ENCODE data around the gene PIEZO1. TPM values are rescaled to one million over a fixed set of nuclear protein-coding genes. Genes with fewer than 3 reads are reported as not detected.
A peak's percentile ranks its signal among the peaks of the same experiment; 100 is the strongest.

Gene PIEZO1
- total RNA-seq, 2 donors from 2014 or later = 272 to 318 TPM

DNA sequence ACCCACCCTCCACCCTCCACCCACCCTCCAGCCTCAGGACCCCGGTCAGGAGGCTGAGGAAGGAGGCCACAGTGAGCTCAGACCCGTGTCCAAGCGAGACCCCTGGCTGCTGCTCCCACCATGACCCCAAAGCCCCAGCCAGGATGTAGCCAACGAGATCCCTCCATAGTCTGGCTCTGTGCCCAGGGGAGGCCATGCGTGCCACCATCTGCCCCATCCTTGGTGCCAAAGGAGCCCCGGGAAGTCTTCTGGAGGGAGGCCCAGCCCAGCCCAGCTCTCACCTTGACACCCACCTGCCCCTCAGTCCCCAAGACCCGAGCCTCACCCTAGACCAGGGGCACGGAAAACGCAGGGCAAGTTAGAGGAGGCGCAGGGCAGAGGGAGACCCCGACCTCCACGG, 34.2 kb downstream of the PIEZO1 start:
- ATAC-seq = no peak
- no peaks in the 10 kb centered on the region for H3K27me3 Mint-ChIP-seq
- no peaks in the 10 kb centered on the region for H3K9me3 ChIP-seq (ENCODE audit: control insufficient read depth, low read length, poor library complexity, severe bottlenecking)
- no peak overlapping the region for H3K27ac Mint-ChIP-seq
- peaks cover 17% of the 10 kb centered on the region for H3K4me1 Mint-ChIP-seq
- no peaks in the 10 kb centered on the region for H3K36me3 Mint-ChIP-seq (ENCODE audit: low read depth)
- no peak overlapping the region for H3K4me3 Mint-ChIP-seq
- DNase-seq = no peak

DNA sequence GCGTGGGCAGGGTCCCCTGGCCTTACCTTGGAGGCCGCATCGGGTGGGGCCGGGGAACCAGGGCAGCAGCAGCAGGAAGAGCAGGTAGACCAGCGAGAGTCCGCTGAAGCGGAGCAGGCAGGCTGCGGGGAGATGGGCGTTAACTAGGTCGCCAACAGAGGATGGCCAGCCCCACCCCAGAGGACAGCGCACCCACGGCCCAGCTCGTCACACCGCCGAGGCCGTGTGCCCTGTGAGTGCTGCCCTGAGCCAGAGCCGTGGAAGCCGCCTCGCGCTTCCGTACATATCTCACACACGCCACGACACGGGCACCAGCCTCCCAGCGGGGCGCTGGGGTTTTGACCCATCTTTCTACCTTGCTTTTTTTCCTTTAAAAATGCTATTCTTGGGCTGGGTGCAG, 35.7 kb downstream of the PIEZO1 start:
- ATAC-seq (no peak), DNase-seq (no peak)
- Mint-ChIP-seq H3K4me1 (peaks cover 18% of the 10 kb centered on the region), H3K36me3 (ENCODE audit: low read depth) (no peaks in the 10 kb centered on the region), H3K27me3 (no peaks in the 10 kb centered on the region), H3K4me3 (no peak overlapping the region), H3K27ac (no peak overlapping the region)
- H3K9me3 ChIP-seq (ENCODE audit: control insufficient read depth, low read length, poor library complexity, severe bottlenecking) = no peaks in the 10 kb centered on the region

DNA sequence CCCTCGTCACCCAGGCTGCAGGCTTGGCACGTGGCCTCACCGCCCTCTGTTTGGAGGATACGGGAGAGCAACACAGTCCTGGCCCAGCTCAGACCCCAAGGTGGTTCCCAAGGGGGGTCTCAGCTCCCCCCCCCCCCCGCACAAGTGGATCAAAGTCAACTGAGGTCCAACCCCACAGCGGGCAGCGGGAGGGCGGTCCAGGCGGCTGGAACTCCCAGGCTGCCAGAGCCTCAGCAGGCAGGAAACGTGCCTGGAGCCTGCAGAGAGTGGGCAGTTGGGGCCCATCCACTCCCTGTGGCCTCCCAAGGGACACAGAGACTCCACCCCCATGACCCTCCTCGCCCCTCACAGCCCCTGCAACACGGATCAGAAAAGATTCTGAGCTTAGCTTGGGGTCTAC, 36.7 kb downstream of the PIEZO1 start:
- ATAC-seq (no peak), DNase-seq (no peak)
- Mint-ChIP-seq H3K27ac (no peak overlapping the region), H3K36me3 (ENCODE audit: low read depth) (no peaks in the 10 kb centered on the region), H3K4me1 (peaks cover 25% of the 10 kb centered on the region), H3K4me3 (no peak overlapping the region), H3K27me3 (no peaks in the 10 kb centered on the region)
- H3K9me3 ChIP-seq (ENCODE audit: control insufficient read depth, low read length, poor library complexity, severe bottlenecking) = no peaks in the 10 kb centered on the region

DNA sequence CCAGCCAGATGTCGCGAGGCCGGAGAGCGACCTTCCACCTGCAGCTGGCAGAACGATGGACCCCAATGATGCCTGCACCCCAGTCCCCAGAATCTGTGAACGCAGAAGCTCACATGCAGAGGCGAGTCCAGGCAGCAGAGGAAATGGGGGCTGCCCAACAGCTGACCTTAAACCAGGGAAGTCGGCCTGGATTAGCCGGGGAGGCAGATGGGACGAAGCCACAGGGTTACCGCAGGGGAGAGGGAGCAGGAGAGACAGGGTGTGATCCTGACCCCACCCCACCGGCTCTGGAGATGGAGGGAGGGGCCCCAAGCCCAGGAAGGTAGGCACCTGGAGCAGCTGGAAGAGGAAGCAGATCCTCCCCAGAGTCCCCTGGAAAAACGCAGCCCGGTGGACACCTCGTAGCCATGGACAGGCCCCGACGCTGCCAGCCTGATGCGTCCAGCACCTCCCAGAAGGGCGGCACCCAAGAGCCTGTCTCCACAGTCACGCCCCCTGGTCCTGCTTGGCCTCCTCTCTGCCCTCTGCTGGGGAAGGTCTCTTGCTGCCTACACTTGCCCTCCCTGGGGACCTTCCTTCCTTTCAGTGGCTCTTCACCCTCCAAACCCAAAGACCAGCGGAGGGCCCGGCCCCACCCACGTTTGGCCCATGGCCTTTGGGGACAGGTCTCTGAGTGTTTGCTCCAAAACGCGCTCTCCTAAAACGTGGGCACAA, 37.3 kb downstream of the PIEZO1 start:
- H3K27ac Mint-ChIP-seq = no peak overlapping the region
- H3K4me3 Mint-ChIP-seq = no peak overlapping the region
- DNase-seq (no peak), ATAC-seq (peak; percentile 62)
- peaks cover 24% of the 10 kb centered on the region for H3K4me1 Mint-ChIP-seq
- no peaks in the 10 kb centered on the region for H3K36me3 Mint-ChIP-seq (ENCODE audit: low read depth)
- no peaks in the 10 kb centered on the region for H3K27me3 Mint-ChIP-seq
- H3K9me3 ChIP-seq (ENCODE audit: control insufficient read depth, low read length, poor library complexity, severe bottlenecking) = no peaks in the 10 kb centered on the region

DNA sequence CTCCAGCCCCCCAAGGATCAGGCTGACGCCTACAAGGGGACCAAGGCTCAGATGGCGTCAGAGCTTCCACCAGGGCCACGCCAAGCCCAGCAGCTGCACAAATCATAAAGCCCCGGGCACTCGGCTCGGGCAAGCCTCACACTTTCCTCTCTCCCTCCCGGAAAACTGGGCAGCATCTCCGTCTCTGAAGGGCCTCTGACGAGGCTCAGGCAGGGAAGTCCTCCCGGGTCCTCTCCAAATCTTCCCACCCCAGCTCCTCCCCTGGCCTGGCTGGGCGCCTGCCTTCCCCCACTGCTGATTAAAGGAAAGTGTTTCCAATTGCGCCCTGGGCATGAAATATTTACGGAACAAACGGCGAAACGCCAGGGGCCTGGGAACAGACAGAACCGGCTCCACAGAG, 38.5 kb downstream of the PIEZO1 start:
- Mint-ChIP-seq H3K36me3 (ENCODE audit: low read depth) (no peaks in the 10 kb centered on the region), H3K4me3 (peak overlapping the region; percentile 75), H3K4me1 (peaks cover 23% of the 10 kb centered on the region), H3K27ac (peak overlapping the region; percentile 14), H3K27me3 (no peaks in the 10 kb centered on the region)
- DNase-seq (no peak), ATAC-seq (no peak)
- no peaks in the 10 kb centered on the region for H3K9me3 ChIP-seq (ENCODE audit: control insufficient read depth, low read length, poor library complexity, severe bottlenecking)

DNA sequence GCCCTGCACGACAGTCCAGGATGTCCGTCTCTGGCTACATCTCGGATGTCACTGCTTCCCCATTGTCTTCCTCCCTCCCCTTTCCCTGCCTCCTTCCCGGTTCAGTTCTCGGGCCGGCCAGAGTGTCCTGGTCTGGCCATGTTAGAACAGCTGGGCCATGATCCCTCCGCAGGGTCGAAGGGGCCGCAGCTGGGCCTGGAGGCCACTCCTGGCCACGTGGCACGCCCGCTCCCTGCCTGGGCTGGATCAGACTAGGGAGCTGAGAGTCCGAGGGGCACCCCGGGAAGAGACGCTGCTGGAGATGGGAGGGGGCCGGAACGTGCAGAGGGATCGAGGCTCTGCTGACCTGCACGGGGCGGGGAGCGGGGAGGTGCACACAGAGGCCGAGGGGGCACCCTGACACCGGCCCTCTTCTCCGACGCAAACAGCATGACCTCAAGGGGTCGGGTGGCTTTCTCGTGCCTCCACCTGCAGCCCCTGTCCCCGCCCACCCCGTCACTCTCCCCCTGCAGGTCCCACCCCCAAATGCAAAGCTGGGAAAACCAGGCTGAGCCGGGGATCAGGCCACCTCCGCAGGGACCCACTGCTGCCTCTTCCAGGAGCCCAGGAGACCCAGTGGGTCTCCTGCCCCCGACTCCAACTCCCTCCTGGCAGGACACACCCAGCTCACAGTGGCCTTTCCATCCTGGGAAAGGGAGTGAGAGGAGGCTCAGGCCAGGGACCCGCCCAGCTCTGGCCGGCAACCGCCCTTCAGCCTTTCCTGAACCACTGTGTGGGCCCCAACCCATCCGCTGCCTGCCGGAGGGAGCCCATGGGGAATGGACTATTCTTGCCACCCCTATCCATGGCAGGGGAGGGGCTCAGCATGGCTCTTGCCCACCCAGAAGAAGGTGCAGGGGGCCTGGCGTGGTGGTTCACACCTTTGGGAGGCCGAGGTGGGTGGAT, 40.2 kb downstream of the PIEZO1 start:
- peak overlapping the region; percentile 91 for H3K27ac Mint-ChIP-seq
- ATAC-seq (no peak), DNase-seq (no peak)
- H3K27me3 Mint-ChIP-seq = no peaks in the 10 kb centered on the region
- no peaks in the 10 kb centered on the region for H3K9me3 ChIP-seq (ENCODE audit: control insufficient read depth, low read length, poor library complexity, severe bottlenecking)
- H3K36me3 Mint-ChIP-seq (ENCODE audit: low read depth) = no peaks in the 10 kb centered on the region
- H3K4me1 Mint-ChIP-seq = peaks cover 25% of the 10 kb centered on the region
- H3K4me3 Mint-ChIP-seq = peak overlapping the region; percentile 81

DNA sequence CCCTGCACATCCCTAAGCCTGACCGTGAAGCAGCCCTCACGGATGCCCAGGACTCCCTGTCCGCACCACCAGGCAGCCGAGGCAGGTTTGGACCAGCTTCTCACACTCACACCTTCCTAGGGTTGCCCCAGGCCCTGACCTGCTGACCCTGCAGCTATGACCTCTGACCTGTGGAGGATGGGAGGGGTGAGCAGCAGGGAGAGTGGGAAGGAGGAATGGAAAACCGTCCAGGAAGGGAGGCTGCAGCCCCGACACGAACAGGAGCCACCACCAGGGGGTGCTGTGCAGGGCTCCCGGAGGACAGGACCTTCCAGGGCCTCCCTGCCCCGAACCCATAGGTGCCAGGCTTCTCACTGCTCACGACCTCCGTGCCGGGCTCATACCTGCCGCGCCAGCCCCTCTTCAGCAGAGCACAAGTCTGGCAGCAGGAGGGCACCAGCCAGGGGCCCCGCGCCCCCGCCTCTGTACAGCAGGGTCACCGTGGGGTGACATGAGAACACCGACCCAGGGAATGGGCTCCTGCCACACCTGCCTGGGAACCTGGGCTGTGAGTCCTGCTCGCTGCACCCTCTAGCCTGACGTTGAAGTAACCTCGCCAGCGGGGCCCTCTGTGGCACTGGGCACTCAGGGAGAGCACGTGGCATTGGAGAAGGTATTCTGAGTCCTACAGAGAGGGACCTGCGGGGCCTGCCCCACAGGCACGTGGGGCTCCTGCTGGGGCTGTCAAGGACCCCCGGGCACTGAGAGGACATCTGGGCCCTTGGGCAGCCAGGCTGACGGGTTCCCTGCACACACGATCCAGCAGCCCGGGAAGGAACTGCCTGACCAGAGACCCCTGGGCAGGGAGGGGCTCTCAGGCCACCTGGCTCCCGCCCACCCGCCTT, 41.1 kb downstream of the PIEZO1 start:
- DNase-seq (peak; percentile 59 to 73 (median 68)), ATAC-seq (peak; percentile 51)
- peak overlapping the region; percentile 41 for H3K4me3 Mint-ChIP-seq
- no peak overlapping the region for H3K27ac Mint-ChIP-seq
- H3K36me3 Mint-ChIP-seq (ENCODE audit: low read depth) = no peaks in the 10 kb centered on the region
- no peaks in the 10 kb centered on the region for H3K27me3 Mint-ChIP-seq
- no peaks in the 10 kb centered on the region for H3K9me3 ChIP-seq (ENCODE audit: control insufficient read depth, low read length, poor library complexity, severe bottlenecking)
- H3K4me1 Mint-ChIP-seq = peaks cover 25% of the 10 kb centered on the region

DNA sequence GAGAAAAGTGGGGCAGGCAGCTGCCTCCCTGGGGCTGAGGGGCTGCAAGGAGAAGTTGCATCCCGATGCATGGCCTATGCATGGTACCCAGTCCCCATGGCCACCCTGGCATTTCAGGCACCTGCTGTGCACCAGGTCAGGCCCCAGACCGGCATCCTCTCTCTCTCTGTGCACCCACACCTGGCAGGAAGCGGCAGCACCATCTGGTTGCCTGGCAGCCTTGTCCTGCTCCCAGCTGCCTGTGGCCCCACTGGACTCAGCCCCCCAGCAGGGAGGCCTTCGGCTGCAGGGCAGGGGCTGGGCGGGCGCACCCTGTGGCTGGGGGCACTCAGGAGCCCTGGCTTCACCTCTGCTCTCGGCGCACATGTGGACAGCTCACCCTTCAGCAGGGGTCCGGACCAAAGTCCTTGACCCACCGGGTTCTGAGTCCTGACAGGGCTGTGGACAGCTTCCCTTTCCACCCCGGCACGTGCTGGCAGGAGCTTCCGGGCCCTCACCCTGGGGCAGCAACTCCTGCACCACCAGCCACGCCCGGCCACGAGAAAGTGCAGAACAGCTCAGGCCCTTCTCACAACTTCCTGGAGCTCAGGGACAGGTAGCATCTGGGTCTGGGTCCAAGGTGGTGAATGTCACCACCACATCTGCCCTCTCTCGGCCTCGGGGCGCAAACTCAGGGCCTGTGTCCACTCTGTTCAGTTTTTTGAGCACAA, 42.0 kb downstream of the PIEZO1 start:
- Mint-ChIP-seq H3K36me3 (ENCODE audit: low read depth) (no peaks in the 10 kb centered on the region), H3K4me3 (no peak overlapping the region), H3K27me3 (no peaks in the 10 kb centered on the region), H3K27ac (no peak overlapping the region), H3K4me1 (peaks cover 24% of the 10 kb centered on the region)
- H3K9me3 ChIP-seq (ENCODE audit: control insufficient read depth, low read length, poor library complexity, severe bottlenecking) = no peaks in the 10 kb centered on the region
- ATAC-seq = no peak
- DNase-seq = no peak

DNA sequence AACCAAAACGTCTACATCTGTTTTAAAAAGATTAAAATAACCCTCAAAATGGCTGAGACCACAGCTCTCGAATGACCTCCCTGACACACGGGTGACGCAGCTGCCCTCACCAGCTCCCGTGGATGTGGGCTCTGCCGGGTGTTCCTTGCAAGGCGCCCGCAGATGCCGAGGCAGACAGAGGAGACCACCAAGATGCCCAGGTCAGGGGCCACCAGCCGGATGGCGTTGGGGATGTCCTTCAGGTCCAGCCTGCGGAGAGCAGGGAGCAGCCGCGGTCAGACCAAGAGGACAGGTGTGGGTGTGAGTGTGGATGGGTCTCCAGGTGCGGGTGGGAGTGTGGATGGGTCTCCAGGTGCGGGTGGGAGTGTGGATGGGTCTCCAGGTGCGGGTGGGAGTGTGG, 43.7 kb downstream of the PIEZO1 start:
- Mint-ChIP-seq H3K27ac (peak overlapping the region; percentile 1), H3K27me3 (no peaks in the 10 kb centered on the region), H3K36me3 (ENCODE audit: low read depth) (no peaks in the 10 kb centered on the region), H3K4me1 (peaks cover 18% of the 10 kb centered on the region), H3K4me3 (no peak overlapping the region)
- no peak for DNase-seq
- H3K9me3 ChIP-seq (ENCODE audit: control insufficient read depth, low read length, poor library complexity, severe bottlenecking) = no peaks in the 10 kb centered on the region
- ATAC-seq = no peak

DNA sequence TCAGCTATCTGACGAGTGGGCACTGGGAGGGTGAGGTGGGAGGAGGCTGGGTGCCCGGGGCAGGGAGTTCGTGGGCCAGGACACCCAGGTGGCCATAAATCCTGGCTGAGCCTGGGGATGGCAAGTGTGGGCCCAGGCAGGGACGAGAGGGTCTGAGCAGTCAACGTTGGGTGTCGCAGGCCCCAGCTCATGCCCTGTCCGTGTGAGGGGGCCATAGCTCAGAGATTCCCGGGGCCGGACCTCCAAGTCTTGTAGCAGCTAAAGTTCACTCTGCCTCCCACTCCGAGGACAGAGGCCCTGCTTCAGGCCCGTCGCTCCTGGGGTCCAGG, 44.3 kb downstream of the PIEZO1 start:
- Mint-ChIP-seq H3K27ac (no peak overlapping the region), H3K4me1 (peaks cover 12% of the 10 kb centered on the region), H3K4me3 (no peak overlapping the region), H3K27me3 (no peaks in the 10 kb centered on the region), H3K36me3 (ENCODE audit: low read depth) (no peaks in the 10 kb centered on the region)
- ATAC-seq = no peak
- no peak for DNase-seq
- no peaks in the 10 kb centered on the region for H3K9me3 ChIP-seq (ENCODE audit: control insufficient read depth, low read length, poor library complexity, severe bottlenecking)

DNA sequence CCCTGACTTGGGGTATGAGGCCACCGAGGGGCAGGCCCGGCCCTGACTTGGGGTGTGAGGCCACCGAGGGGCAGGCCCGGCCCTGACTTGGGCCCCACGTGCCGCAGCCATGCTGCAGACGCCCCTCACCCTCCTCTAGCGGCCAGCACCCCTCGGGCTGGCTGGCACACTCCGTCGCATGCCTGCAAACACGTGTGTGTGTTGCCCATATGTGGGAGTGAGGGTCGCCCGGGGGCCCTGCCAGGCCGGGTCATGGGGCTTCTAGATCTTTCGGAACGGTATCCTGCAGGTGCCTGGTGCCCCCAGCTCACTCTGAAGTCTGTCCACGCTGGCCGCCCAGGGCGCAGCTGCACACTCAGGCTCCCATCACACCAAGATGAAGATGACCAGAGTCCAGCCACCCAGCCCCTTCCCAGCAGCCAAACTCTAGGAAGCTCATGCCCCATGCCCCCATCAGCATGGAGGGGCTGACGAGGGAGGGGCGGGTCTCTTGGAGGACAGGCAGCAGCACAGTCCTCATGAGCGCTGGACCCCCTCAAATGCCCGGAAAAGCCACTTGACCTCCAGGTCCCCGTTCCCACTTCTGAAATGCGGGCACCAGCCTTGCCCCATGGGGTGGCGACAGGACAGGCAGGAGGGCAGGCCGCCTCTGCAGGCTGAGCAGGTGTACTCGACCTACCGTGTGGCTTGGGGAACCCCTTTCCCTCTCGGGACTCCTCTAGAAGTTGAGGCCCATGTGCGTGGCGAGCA, 44.9 kb downstream of the PIEZO1 start:
- H3K27ac Mint-ChIP-seq = no peak overlapping the region
- no peak for DNase-seq
- ATAC-seq = no peak
- no peaks in the 10 kb centered on the region for H3K27me3 Mint-ChIP-seq
- H3K9me3 ChIP-seq (ENCODE audit: control insufficient read depth, low read length, poor library complexity, severe bottlenecking) = no peaks in the 10 kb centered on the region
- no peaks in the 10 kb centered on the region for H3K36me3 Mint-ChIP-seq (ENCODE audit: low read depth)
- no peak overlapping the region for H3K4me3 Mint-ChIP-seq
- peaks cover 12% of the 10 kb centered on the region for H3K4me1 Mint-ChIP-seq
